Spleen (tissue), 7 donors: Measurements from ENCODE around the gene ESYT3.

Source experiments
- CTCF ChIP-seq, 11 experiments: fragments of 200-600 bp in 7 of 11; fragments of 450-650 bp in 4 of 11; sonication (generic) in 4 of 11; IDR thresholded peaks in 8 of 11; conservative IDR thresholded peaks in 3 of 11; 1 replicate in 7 of 11; 2 replicates in 4 of 11; pipeline versions ENCODE4 v1.4.0 to v1.8.0; 2016 to 2021; ENCODE audit warnings: antibody characterized with exemption in 11 of 11, inconsistent platforms in 4 of 11, mild to moderate bottlenecking in 1 of 11
- POLR2A ChIP-seq, 3 donors: fragments of 450-650 bp; IDR thresholded peaks; one replicate each; pipeline ENCODE4 v1.5.1; 2017; ENCODE audit warnings: antibody characterized with exemption in 3 of 3, mild to moderate bottlenecking in 1 of 3
- POLR2AphosphoS5 ChIP-seq, 3 donors: sonication (generic); formaldehyde crosslinking; IDR thresholded peaks; one replicate each; pipeline ENCODE4 v1.5.1; 2017; ENCODE audit warnings: antibody characterized with exemption in 3 of 3
- donor health status: DM: no; HTN: no; CAD: no; lungs with moderate emphysema.
- donor health status: DM: no; HTN: no; CAD: no.
- donor health status: DM: no; HTN: no; CAD: no.

- TF ChIP-seq CTCF (IDR thresholded peaks at IDR 0.05 in 8 of 11, conservative IDR thresholded peaks at IDR 0.05 in 3 of 11) (no peak), POLR2AphosphoS5 (IDR thresholded peaks at IDR 0.05) (no peak), POLR2A (IDR thresholded peaks at IDR 0.05) (no peak)
Observed at GRCh38 chr3:138450704-138451424, 16.4 kb downstream of the ESYT3 start.
